GM21576 (cell line): ENCODE results near the gene SLC3A2.

Experiments used
- ATAC-seq: cut with Tn5 transposase; IDR thresholded peaks from one replicate; pipeline ENCODE4 v1.9.1; 2021; ENCODE audit warnings: mild to moderate bottlenecking, moderate library complexity; ENCODE audit not compliant: unreplicated experiment

SLC3A2 gene

GRCh38 chr11:62908468-62909072, 27.9 kb downstream of the SLC3A2 start:
- ATAC-seq: no peak

- ATAC-seq: no peak
Observed at GRCh38 chr11:62909107-62909894, 28.6 kb downstream of the SLC3A2 start.

GRCh38 chr11:62910141-62910882, 29.6 kb downstream of the SLC3A2 start:
- ATAC-seq: no peak

- ATAC-seq: no peak
Observed at GRCh38 chr11:62911137-62912130, 30.7 kb downstream of the SLC3A2 start.

GRCh38 chr11:62912268-62912667, 31.6 kb downstream of the SLC3A2 start:
- ATAC-seq: no peak

GRCh38 chr11:62914416-62914815, 33.7 kb downstream of the SLC3A2 start:
- no peak for ATAC-seq

GRCh38 chr11:62917906-62918502, 37.3 kb downstream of the SLC3A2 start:
- no peak for ATAC-seq

- ATAC-seq: no peak
Observed at GRCh38 chr11:62918531-62918930, 37.8 kb downstream of the SLC3A2 start.

- ATAC-seq: no peak
Observed at GRCh38 chr11:62919476-62919875, 38.8 kb downstream of the SLC3A2 start.

GRCh38 chr11:62919898-62920640, 39.4 kb downstream of the SLC3A2 start:
- ATAC-seq: no peak

GRCh38 chr11:62921201-62921572, 40.5 kb downstream of the SLC3A2 start, which contains the start of gene CHRM1:
Gene CHRM1 (minus strand): TSS chr11:62921363. CDS start chr11:62911100, 10,263 bp downstream.
- no peak for ATAC-seq

- no peak for ATAC-seq
Observed at GRCh38 chr11:62921573-62922188, 41.0 kb downstream of the SLC3A2 start.

- no peak for ATAC-seq
Observed at GRCh38 chr11:62922189-62922589, 41.5 kb downstream of the SLC3A2 start.

GRCh38 chr11:62922653-62923431, 42.1 kb downstream of the SLC3A2 start:
- no peak for ATAC-seq

- no peak for ATAC-seq
Observed at GRCh38 chr11:62923601-62924411, 43.1 kb downstream of the SLC3A2 start.

- ATAC-seq: no peak
Observed at GRCh38 chr11:62925308-62925707, 44.6 kb downstream of the SLC3A2 start.
